ENCODE results near the gene PRKCB.
"Not testable (repeated sequence)": the region's sequence is repeated elsewhere in the genome, so short reads cannot be mapped to it uniquely, and the experiment has no call there.

PRKCB gene

DNA sequence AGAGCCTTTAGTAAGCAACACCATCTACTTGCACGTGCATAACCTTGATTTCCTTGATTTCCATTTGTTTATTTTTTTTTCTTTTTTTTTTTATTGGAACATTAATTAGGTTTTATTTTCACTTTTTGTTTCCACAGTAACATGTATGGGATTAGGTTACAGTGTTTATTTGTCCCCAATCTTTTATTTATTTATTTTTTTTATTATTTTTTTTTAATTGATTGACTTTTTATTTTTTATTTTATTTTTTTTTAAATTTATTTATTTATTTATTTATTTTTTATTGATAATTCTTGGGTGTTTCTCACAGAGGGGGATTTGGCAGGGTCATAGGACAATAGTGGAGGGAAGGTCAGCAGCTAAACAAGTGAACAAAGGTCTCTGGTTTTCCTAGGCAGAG lies 272.3 kb downstream of the PRKCB start:
- DNase-seq: not testable (repeated sequence)

DNA sequence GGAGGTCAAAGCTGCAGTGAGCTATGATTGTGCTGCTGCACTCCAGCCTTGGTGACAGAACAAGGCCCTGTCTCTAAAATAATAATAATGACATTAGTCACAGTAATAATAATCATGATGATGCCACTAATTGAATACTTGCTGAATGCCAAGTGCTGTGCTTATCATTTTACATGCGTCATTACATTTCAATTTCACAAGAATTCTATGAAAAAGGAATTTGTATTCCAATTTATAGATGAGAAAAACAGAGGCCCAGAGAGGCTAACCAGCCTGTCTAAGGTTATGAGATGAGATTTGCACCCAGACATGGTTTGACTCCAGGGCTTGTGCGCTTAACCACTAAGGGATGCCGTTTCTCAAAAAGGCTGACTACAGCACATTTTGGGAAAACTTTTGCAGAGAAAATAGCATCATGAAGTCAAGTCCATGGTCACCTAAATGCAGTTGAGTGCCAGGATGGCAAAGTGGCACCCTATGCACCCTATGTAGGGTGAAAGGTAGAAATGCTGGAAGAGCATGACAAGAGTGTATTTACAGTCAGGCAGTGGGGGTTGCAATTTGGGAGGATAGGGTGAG lies 276.0 kb downstream of the PRKCB start:
- no peak for DNase-seq

DNA sequence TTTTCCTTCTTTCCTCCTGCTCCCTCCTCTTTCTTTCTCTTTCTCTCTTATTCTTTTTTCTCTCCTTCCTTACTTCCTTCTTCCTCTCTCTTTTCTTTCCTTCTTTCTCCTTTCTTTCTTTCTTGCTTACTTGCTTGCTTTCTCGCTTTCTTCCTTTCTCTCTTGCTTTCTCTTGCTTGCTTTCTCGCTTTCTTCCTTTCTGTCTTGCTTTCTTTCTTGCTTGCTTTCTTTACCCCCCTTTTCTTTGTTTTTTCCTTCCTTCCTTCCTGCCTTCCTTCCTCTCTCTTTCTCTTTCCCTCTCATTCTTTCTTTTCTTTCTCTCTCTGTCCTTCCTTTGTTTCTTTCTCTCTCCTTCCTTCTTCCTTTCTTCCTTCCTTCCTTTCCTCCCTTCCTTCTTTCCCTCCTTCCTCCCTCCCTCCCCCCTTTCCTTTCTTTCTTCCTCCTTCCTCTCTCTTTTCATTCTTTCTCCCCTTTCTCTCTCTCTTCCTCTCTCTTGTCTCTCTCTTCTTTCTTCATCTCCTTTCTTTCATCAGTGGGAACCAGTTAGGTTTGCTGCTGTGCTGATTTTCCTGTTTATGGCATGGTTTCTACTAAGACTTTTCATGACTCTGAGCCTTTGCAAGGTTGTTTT lies 277.4 kb downstream of the PRKCB start:
- no peak for DNase-seq

DNA sequence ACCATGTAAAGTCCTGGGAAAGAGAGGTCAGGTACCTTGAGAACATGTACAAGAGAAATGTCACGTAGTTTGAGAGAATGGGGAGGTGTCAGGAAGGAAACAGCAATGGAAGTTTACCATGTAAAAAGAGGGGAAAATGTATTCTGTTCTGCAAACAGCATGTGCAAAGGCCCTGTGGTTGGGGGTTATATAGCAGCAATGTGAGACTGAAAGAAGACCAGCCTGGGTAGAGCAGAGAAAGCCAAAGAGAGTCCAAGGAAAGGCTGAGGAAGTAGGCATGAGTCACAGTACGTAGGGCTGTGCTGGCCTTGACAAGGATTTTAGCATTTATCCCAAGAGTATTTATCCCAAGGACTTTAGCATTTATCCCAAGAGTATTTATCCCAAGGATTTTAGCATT lies 279.1 kb downstream of the PRKCB start:
- DNase-seq: no peak

DNA sequence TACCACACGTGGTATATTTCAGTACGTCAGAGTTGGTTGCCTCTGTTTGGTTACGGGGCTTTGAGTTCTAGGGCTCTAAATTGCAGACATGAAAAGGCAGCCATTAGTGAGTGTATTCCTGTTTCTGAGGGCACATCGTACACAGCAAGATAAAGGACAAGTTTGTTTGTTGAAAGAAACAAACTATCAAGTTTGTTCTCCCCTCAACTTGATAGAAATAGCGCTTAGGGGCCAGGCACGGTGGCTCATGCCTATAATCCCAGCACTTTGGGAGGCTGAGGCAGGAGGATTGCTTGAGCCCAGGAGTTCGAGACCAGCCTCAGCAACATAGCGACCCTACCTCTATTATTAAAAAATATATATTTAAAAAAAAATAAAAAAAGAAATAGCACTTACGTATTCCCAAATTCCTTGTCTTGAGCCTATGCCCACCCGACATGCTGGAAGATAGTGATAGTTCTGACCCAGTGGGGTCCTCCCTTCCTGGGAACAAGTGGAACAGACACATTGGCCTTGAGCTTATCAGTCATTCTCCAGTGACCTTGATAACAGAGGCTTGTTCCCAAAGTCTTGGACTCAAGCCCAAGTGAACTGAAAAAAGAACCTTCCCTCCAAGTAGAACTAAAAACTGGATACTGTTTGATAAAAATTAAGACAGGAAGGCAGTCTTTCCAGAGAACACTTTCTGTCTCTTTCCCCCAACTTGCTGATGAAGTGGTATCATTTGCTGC lies 280.4 kb downstream of the PRKCB start:
- no peak for DNase-seq

DNA sequence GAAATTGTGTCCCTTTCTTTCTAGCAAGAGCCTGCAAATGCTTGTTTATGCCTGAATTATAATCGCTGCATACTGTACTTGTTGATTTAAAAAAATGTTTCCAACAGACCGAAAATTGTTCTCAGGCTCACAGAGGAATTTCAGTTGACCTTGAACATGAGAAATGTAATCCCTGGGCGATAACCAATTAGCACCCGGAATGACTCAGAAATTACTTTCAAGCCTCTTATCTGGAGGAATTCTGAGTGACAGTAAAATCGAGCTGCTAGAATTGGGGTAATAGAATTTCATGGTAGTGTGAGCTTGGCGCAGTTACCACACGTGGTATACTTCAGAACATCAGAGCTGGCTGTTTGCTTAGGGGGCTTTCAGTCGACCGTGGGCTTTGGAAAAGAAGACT lies 281.2 kb downstream of the PRKCB start:
- DNase-seq: no peak

DNA sequence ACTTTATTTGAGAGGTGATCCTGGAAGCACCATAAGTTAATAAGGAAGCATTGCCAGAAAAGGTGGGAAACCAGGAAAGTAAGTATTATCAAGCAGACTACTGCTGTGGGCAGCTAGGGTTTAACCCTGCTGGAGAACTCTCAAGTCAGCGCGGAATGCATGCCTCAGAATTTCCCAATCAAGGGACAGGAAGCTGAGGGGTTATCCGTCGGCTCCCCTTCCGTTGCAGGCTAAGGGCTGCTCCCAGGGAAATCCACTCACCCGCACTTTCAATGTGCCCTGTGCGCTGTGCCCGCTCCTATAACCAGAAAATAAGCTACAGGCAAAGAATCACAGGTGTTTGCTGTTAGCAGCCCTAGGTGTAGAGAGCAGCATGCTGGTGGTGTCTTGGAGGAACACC lies 281.9 kb downstream of the PRKCB start:
- no peak for DNase-seq

DNA sequence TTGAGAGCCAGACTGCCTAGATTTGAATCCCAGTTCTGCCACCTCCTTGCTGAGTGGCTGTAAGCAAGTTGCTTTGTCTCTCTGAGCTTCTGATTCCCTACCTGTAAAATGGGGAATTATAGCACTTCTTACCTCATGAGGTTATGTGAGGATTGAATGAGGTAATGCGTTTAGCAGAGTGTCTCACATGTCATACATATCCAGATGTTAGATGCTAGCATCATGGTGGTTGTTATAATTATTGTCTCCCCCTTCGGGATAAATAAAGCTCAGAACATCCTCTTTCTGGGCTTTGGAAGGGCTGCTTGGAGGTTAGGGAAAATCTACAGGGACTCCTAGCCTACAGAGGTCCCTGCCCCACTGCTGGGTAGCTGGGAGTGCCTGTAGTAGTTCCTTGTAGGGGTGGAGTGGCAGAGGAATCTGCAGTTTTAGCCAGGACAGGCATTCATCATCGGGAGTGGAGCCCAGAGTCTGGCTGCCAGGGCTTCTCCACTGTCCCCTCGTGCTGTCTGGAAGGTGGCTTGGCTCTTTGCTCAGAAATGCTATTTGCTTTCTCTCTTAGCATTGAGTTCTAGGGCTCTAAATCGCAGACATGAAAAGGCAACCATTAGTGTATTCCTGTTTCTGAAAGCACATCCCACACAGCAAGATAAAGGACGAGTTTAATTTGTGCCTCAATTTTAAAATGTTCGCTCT lies 282.5 kb downstream of the PRKCB start:
- no peak for DNase-seq

DNA sequence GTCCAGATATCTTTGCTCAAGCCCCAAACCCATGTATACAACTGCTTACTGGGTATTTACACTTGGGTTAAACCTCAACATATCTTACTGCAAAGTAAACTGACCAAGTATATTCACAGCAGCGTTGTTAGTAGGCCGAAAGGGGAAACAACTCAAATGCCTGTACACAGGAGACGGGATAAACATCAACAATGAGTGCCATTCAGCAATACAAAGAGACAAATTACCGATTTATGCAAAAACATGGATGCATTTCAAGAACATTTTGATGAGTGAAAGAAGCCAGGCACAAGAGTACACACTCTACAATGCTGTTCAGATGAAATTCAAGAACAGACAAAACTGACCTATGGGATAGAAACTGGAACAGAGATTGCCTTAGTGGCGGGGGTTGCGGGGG lies 284.0 kb downstream of the PRKCB start:
- no peak for DNase-seq

DNA sequence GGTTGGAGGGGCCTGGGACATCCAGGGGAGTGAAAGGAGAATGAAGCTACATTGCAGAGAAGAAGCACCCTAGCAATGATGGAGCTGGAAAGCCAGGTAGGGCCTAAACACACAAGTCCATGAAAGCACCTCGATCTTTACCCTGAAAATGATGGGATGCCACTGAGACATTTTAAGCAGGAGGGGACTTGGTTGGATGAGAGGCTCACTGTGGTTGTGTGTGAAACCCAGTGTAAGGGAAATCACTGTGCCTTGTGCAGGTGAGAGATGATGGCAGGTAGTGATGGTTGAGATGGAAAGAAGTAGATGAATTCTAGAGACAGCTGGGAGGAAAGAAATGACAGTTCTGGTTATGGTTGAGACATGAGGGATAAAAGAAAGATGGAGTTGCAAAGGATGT lies 287.5 kb downstream of the PRKCB start:
- no peak for DNase-seq

DNA sequence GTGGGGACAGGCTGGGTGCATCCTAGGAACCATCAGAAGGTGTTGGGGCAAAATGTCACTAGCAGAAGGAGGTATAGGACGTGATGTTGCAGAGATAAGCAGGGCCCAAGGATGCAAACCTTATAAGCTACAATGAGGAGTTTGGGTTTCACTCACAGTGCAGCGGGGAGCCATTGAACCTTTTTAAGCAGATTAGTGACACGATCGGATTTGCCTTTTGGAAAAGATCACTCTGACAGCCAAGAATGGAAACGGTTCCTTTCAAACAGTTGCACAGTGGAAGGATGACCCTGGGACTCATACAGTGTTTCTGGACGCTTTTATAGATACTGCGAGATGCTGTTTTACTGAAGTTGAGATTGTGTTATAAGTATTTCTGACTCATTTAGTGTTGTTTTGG lies 288.5 kb downstream of the PRKCB start:
- no peak for DNase-seq

DNA sequence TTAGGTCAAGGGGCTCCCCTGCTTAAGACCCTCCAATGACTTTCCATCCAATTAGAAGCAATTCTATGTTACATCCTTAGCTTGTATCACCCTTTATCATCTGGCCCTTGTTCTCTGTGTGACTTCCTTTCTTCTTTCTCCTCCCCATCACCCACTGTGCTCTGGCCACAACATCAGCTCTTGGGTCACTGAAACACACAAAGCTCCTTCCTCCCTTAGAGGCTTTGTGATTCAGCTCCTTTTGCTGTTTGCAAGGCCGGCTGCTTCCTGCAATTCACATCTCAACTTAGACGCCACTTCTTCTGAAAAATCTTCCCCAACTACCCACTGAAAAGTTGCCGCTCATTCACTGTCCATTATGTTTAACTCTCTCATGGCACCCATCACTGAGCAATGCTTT lies 289.4 kb downstream of the PRKCB start:
- no peak for DNase-seq

DNA sequence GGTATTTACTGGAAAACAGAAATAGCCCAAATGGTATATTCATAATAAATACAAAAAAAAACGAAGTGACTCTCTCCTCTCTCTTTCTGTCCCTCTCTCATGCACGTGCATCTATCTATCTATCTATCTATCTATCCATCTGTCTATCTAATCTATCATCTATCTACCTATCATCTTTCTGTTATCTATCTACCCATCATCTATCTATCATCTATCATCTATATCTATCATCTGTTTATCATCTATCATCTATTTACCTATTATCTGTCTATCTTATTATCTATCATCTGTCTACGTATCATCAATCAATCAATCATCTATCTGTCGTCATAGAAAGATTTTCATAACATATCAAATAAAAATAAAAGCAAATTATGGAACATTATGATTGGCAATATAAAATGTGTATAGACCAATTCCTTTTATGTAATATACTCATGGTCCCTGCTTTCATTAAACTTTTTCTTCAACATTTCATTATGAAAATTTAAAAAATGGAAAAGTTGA lies 293.7 kb downstream of the PRKCB start:
- no peak for DNase-seq

DNA sequence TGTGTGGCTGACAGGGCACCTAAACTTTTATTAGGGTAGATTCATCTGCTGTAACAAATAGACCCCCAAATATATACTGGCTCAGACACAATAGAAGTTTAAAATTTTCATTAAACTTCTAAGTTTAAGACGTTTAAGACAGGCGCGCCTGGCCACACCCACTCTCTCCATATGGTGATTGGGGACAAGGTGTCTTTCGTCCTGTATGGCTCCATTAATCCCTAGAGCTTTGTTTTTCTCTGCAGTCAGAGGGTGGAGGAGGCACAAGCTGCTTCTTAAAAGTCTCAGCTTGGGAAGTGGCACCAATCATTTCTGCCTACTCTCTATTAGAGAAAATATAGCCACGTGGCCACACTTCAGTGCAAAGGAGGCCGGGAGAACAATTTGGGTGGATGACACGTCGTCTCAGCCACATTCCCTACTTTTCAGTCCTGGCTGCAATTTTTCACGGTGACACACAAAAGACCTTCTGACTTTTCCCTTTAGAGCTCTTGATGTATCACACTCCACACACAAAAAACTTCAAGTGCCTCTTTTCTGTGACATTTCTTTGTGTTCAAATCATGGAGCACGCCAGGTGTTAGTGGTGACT lies 294.8 kb downstream of the PRKCB start:
- DNase-seq: no peak

DNA sequence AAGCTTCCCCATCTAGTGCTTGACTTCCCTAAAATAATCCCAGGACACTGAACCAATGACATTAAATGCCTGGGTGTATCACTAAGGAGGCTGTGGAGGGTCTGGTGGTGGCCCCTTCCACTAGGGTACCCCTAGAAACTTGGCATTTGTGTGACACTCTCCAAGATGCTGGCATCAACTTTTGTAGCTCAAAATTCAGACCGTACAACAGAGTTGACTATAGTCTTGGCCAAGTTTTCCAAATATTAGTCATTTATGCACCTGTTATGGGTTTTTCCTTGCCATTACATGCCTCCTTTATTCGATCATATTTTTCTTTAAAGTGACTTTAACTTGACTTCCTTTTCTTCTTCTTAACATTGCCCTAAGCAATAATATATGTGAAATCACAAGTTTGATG lies 295.5 kb downstream of the PRKCB start:
- no peak for DNase-seq

DNA sequence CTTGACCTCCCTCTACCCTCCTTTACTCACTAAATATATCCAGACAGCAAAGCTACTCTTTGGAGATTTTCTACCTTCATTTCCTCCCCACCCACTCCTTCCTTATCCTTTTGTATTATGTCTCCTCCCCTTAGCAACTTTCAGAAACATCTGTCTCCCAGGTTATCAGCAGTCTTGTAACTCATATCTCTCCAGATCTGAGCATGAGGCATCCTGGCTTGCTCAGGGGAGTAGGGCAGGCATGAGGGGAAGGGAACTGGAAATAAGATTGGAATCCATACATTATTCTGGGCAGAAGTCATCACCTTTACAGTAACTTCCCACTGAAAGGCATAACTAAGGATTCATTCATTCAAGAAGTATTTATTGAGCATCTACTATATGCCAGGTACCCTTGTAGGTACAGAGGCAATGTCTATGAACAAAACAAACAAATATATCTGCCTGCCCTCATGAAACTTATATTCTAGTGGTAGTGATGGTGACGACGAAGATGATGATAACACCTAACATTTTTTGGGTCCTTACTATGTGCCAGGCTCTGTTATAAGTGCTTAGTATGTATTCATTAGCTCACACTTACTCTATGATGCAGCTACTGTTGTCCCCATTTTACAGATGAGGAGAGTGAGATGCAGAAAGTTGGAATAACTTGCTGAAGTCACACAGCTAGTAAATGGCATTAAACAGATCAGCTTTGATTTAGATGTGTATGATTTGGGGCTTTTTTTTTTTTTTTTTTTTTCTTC lies 296.4 kb downstream of the PRKCB start:
- DNase-seq: no peak

DNA sequence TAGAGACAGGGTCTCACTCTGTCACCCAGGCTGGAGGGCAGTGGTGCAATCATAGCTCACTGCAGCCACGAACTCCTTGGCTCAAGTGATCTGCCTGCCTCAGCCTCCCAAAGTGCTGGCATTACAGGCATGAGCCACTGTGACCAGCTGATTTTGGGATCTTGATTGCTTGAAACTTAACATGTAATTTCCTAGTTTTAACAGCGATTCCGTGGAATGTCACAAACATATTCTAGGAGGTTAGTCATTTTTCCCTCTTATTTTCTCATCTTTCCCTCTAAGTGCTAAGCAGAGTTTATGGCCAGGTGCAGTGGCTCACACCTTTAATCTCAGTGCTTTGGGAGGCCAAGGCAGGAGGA lies 297.0 kb downstream of the PRKCB start:
- DNase-seq: no peak

DNA sequence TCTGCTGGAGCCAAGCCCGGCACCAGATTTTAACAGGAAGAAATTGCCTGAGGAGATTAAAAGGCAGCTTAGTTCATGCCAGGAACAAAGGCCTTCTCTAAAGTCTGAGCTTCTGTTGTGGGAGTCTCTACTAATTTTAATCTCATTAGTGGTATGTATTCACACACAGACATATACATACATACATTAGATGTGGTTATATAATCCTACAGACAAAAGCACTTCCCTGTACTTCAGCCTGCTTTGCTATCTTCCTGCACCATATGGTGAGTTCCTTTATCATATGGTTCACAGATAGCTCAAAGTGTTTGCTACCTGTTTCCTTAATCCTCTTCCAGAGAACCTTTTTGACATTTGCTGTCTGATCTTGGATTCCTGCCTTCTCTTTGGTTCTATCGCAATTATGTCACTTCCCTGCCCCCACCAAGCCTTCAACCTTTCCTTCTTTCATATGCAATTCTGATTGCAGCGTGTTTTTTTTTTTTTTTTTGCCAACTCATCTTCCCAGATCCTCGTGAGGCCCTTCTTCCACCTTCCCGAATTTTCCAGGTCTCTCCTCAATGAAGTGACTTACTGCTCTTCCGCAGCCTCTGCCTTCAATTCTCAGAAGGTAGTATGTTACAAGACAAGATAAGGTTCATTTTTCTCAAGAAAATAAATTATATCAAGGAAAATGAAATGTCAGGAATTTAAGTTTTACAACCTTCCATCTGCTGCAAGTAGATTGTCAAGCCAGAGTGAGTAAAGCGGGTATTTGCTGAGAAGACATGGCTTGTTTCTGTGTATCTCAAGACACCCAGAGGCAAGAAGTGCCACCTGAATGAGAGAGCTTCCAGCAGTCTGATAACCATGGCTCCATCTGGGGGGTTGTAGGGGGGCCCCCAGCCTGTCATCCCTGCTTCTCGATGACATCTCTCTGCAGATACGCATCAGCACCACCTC lies 300.1 kb downstream of the PRKCB start:
- no peak for DNase-seq

DNA sequence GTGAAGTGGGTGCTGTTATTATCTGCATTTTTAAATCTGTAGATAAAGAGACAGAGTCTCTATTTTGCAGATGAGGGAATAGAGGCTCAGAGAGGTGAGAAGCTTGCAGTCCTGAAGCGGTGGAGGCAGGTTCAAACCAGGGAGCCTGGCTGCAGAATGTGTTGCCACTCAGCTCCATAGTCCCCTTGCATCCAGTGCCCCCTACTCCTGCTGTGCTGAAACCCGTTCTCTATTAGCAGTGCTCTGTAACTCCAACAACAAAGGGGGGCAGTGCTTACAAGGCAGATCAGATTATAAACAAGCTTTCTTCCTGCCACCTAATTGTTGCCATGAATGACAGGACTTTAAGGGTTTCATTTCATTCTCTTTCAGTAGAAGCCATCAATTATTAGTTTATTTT lies 302.2 kb downstream of the PRKCB start:
- no peak for DNase-seq

DNA sequence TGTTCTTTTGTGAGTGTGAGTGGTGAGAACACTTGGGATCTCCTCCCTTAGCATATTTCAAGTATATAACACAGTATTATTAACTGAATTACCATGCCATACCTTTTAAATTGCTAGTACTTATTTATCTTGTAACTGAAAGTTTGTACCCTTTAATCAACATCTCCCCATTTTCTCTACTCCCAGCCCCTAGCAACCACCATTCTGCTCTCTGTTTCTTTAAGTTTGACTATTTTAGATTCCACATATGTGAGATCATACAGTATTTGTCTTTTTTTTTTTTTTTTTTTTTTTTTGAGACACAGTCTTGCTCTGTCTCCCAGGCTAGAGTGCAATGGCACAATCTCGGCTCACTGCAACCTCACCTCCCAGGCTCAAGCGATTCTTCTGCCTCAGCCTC lies 302.8 kb downstream of the PRKCB start:
- no peak for DNase-seq

DNA sequence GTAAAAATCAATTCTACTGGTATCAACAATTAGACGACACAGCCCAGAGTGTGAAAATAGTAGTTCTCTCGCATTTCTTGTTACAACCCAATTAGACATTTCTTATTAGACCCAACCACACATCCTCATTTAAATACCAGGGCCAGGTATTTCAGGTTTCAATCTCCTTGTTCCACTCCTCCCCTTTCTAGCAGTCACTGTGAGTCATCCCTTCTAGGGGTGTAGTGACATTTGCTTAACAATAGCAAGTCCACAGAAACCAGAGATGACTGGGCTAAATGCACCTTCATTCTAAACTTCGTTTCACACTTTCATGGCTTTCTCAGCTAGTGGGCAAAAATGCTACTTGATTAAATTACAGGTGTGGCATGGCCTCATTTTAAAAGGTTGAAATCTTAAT lies 303.5 kb downstream of the PRKCB start:
- DNase-seq: no peak

DNA sequence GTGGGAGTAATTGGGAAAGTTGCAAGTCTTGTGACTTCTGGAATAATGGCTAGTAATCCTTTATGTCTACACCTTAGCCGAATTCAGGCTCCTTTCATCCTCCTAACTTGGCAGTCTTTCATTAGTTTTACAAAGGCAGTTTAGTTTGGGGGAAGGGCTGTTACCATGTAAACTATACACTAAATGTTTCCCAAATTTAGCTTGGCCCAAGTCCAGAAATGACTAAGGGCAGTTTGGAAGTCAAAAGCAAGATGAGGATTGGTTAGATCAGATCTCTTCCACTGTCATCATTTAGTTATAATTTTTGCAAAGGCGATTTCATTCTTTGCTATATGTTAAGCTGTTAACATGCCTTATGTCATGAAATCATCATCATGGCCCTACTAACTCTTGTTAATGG lies 304.9 kb downstream of the PRKCB start:
- DNase-seq: no peak

All from left hindlimb (tissue), 1 donor.